GM18861 (cell line): Measurements from ENCODE around the gene BTBD6.
"Not testable (repeated sequence)": the region's sequence is repeated elsewhere in the genome, so short reads cannot be mapped to it uniquely, and the experiment has no call there.

ENCODE experiments used
- ATAC-seq: cut with Tn5 transposase; IDR thresholded peaks from one replicate; pipeline ENCODE4 v1.9.1; 2021; ENCODE audit not compliant: unreplicated experiment

BTBD6 gene

GRCh38 chr14:105268736-105269354, 20.5 kb downstream of the BTBD6 start:
- no peak for ATAC-seq

DNA sequence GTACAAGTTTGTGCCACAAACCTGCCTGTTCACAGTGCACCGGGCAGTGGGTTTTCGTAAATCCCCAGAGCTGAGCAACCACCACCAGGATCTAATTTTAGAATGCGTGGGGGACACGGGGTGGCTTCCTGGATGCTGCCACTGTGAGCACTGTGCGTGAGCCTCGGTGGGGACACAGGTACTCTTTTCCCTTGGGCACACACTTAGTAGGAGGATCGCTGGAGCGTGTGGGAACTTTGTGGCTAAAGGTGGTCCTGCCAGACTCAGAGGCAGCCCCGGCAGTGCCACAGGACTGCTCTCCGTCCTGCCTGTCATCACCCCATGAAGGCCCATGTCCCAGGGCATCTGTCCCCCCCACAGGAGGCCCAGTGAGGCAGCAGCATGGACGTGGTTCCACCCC, 21.1 kb downstream of the BTBD6 start:
- no peak for ATAC-seq

- no peak for ATAC-seq
Measured at GRCh38 chr14:105271224-105271890, 23.0 kb downstream of the BTBD6 start.

DNA sequence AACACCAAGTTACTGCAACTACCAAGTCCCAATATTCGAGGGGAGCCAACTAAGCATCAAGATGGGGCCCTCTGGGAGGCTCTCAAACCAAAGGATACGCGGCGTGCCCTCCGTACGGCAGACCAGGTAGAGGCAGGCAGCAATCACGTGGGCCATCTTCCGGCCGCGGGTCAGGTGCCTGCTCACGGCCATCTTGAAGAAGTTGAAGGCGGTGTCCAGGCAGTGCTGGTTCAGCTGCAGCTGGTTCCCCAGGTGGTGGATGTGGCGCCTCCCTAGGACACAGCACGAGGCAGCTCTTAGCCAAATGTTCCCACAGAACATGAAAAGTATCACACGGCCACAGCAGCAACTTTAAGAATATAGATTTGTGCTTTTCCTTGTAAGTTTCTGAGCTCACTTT, 24.3 kb downstream of the BTBD6 start:
- ATAC-seq: no peak

DNA sequence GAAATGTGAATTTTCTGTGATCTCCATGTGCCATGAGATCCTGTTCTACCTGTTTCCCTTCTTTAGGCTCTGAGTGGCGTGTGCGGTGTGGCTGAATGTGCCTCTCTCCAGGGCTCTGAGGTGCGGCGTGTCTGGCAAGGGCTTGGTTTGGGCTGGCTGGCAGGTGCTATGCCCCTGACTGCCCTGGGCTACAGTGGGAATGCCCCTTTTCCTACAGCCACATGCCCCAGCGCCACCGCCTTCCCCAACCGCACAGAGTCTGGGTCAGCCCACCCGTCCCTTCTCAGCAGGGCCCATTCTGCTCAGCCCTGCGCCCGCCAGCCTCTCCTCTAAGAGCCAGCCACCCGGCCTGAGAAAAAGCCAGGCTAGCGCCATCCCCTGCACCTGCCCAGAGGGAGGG, 24.7 kb downstream of the BTBD6 start:
- no peak for ATAC-seq

DNA sequence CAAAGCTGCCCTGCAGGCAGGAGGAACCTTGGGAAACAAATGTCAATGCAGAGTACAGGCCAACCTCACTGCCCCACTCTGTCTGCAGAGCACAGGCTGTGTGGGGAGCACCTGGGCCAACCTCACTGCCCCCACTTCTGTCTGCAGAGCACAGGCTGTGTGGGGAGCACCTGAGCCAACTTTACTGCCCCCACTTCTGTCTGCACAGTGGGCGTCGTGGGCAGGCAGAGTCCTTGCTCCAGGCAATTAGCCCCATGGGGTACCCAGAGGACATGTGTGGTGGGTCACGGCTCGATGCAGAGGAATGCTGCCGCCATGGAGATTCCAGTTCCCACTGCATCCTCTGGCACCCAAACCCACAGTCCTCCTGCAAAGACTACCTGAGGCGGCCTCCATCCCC, 26.3 kb downstream of the BTBD6 start:
- ATAC-seq: no peak

DNA sequence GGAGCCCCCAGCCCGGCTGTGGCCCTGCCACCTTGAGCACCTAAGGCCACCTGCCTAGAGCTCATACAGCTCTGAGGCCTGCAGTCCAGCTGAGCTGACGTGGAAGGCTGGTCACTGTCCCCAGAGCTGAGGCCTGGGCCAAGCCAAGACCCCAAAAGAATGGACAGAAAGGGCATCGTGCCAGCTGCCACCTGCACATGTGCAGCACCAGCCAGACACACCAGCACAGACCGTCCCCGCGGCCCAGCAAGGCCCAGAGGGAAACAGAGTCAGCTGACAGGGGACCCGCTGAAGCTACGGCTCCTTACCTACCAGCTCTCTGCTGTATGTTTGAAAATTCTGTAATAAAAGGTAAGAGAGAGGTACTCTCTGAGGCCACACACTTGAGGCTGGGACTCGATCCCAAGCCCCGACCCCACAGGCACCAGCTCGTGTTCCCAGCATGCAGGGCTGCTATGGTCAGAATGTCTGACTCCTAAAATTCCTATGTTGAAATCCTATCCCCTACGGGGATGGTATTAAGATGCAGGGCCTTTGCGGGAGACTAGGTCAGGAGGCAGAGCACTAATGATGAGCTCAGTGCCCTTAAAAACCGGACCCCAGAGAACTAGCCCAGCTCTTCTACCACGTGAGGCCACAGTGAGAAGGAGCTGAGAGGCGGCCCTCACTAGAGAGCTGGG, 27.1 kb downstream of the BTBD6 start:
- ATAC-seq: no peak

GRCh38 chr14:105277448-105277847, 29.1 kb downstream of the BTBD6 start:
- not testable (repeated sequence) for ATAC-seq

- ATAC-seq: no peak
Measured at GRCh38 chr14:105279642-105280361, 31.5 kb downstream of the BTBD6 start.

- no peak for ATAC-seq
Measured at GRCh38 chr14:105280525-105280924, 32.2 kb downstream of the BTBD6 start.

DNA sequence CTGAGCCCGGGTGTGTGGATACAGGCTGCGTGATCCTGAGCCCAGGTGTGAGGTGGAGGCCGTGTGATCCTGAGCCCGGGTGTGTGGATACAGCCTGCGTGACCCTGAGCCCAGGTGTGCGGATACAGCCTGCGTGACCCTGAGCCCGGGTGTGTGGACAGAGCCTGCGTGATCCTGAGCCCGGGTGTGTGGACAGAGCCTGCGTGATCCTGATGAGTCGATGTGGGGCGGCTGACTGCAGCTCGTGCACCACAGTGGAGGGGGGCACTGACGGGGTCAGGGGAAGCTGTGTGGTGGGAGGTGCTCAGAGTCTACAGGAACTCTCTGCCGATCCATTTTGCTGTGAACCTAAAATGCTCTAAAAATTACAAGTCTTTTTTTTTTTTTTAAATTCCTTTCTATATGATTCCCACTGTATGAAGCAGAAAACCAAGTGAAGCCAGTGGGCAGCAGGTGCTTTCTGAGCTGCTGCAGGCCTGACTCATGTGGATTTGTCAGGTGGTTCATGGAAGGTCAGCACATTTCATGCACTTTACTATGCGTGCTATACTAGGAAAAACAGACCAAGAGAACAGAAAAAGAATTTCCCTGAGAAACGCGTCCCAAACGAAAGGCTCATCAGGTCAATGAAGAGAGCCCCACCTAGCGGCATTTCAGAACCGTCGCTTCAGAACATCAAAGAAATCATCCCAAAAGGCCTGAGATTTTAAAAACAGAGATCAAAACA, 33.2 kb downstream of the BTBD6 start:
- ATAC-seq: no peak

DNA sequence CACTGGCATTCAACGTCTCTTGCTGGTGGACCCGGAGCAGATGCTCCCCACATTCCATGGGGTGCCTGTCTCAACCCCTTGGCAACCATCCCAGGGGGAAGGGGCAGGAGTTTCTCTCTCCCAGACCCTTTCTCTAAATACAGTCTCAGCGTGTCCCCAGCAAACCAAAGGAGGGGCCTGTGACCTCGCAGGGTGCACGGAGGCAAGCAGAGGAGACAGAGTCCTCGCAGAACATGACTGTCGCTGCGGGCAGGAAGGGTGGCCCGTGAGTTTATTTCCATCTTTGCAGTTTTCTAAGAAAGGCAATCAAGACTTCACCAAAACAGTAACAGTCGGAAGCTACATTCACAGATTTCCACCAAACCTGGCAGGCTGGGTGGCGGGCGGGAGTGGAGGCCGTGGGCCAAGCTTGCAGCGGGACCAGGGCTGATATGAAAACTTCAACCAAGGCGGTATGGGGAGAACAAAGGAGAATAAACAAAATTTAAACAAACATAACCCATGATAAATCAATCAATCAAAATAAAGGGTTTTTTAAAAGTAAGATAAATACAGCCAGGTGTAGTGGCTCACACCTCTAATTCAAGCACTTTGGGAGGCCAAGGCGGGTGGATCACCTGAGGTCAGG, 33.9 kb downstream of the BTBD6 start:
- ATAC-seq: no peak

DNA sequence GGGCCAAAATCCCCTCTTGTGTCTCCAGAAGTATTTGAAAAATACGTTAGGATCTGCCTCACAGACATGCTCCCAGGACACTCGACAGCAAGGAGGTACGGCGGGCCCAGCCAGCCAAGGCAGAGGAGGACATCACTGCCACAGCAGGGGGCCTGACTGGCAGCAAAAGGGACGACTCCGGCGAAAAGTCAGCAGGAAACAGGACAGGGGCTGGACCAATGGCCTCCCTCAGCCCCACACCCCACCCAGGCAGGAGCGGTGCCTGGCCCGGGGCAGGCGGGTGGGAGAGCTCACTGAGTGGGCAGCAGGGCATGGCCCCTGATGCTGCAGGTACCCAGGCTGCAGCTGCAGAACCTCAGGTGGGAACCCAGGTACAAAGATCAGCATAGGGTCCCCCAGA, 34.7 kb downstream of the BTBD6 start:
- ATAC-seq: no peak

DNA sequence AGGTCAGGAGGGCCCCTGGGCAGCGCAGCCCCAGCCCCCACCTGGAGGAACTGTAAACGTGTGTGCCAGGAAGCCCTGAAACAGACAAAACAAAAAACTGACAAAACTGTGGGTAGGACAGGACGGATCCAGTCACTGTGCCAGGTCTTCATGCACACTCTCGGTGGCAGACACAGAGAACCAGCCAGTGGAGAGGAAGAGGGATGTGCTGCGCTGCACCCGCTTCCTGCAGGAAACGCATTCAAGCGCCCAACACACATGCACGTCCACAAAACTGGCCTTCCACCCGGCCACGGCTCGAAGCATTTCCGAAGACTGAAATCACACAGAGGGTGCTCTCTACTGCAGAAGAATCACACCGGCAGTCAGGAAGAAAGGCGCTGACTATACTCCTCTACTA, 35.6 kb downstream of the BTBD6 start:
- ATAC-seq: no peak

DNA sequence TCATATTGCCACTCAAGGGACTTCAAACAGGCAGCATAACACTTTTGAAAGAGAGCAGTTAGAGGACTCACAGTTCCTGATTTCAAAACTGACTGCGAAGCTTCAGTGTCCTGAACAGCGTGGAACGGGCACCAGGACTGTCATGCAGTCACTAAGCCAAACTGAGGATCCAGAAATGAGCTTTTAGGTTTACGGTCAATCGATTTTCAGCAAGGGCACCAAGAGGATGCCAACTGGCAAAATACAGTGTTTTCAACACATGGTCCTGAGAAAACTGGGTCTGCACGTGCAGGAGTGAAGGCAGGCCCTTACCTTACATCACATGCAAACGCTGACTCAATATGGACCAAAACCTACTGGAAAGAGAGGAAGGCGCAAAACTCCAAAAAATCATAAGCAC, 36.8 kb downstream of the BTBD6 start:
- no peak for ATAC-seq

DNA sequence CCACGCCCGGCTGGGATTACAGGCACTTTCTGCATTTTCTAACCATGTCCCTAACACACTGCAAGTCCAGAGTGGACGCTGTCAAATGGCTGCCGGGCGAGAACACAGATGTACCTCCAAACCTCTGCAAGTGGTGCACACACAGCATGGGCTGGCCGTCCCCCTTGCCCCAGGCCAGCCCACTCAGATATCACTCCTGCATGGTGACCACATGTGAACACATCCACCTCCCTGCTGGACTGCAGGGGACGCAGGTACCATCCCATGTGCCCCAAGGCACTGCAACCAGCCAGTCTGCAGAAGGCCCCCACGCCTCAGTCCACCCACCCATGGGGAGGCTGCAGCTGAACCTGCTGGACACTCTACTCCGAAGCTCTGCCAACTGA, 38.4 kb downstream of the BTBD6 start:
- no peak for ATAC-seq

DNA sequence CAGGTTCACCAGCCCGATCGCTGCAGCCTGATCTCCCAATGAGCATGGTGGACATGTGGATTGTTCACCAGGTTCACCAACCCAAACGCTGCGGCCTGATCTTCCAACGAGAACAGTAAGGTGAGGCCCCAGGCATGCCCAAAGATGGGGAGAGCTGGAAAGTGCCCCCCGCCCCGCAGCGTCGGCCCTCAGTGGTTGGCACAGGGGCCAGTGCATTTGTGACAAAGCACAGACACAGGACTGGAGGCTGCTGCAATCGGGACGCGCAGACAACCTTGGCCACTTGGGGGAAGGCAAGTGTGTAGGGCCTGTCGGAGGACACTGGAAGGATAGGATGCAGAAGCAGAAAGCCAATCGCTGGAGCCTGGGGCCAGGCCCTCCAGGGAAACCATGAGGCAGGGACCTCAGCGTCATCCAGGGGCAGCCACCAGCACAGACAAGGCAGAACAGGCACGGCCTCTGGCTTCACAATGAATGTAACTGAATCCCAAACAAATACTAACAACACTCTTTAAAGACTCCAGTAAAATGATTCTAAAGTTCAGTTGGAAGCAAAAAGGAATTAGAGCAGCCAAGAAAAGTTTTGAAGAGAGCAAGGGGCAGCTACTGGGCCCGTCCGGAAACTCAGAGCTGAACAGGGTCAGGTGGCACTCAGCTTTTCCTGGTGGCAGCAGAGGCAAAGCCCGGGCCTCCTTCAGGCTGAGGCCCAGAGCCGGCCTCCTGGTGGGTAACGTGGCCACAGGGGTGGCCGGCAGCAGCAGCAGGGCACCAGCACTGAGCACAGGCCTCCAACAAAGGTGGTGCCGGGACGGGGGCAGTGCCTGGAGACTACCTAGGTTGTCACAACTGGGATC, 39.1 kb downstream of the BTBD6 start:
- ATAC-seq: no peak

DNA sequence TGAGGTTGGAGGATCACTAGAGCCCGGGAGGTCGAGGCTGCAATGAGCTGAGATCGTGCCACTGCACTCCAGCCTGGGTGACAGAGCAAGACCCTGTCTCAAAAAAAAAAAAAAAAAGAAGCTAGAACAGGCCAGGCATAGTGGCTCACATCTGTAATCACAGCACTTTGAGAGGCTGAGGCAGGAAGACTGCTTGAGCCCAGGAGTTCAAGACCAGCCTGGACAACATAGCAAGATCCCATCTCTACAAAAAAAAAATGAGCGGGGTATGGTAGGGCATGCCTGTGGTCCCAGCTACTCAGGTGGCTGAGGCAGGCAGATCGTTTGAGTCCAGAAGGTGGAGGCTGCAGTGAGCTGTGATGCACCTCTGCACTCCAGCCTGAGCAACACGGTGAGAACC, 40.6 kb downstream of the BTBD6 start:
- not testable (repeated sequence) for ATAC-seq

DNA sequence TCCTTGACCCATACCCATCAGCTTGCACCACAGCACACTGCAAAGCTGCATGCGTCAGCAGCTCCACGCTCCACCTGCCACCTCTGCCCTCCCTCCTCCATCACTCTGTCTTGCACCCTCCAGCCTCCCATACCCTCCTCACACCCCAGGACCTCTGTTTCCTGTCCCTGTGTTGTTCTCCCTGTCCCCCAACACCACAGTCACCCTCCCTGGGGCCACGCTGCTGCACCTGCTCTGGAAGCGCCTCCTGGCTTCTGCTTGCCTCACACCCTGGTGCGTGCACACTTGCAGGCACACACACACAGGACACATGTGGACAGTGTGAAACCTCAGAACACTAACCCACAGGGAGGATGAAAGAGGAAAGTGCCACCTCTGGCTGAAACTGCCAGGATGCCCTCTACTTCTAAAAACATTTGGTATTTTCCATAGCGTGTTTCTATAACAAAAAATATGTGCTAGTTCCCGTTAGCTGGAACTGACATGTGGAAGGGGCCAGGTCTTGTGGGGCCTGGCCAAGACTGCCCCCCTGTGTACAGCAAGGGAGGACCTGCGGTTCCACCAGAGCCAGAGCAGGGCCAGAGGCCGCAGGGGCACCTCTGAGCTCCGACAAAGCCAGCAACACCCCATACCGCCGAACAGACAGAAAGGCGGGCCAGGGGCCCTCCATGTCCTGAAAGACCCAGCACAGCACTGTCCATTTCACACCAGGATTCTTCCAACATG, 42.5 kb downstream of the BTBD6 start:
- ATAC-seq: no peak
